ENCODE data around the gene RPS6KC1. TPM values are rescaled to one million over a fixed set of nuclear protein-coding genes. Genes with fewer than 3 reads are reported as not detected.
A peak's percentile ranks its signal among the peaks of the same experiment; 100 is the strongest.

RPS6KC1 gene, protein sequence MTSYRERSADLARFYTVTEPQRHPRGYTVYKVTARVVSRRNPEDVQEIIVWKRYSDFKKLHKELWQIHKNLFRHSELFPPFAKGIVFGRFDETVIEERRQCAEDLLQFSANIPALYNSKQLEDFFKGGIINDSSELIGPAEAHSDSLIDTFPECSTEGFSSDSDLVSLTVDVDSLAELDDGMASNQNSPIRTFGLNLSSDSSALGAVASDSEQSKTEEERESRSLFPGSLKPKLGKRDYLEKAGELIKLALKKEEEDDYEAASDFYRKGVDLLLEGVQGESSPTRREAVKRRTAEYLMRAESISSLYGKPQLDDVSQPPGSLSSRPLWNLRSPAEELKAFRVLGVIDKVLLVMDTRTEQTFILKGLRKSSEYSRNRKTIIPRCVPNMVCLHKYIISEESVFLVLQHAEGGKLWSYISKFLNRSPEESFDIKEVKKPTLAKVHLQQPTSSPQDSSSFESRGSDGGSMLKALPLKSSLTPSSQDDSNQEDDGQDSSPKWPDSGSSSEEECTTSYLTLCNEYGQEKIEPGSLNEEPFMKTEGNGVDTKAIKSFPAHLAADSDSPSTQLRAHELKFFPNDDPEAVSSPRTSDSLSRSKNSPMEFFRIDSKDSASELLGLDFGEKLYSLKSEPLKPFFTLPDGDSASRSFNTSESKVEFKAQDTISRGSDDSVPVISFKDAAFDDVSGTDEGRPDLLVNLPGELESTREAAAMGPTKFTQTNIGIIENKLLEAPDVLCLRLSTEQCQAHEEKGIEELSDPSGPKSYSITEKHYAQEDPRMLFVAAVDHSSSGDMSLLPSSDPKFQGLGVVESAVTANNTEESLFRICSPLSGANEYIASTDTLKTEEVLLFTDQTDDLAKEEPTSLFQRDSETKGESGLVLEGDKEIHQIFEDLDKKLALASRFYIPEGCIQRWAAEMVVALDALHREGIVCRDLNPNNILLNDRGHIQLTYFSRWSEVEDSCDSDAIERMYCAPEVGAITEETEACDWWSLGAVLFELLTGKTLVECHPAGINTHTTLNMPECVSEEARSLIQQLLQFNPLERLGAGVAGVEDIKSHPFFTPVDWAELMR
- total RNA-seq (10 to 100 TPM; 15.8 to 18.8 TPM), polyA plus RNA-seq (ENCODE audit: insufficient read length in 6 of 6) (10 to 100 TPM; 22.1 to 25.2 (median 23.8) TPM)
- long read RNA-seq, donor 1, partial matches to known transcripts: 5 of 5 reads
- long read RNA-seq, donor 1, other reads (novel, unspliced or antisense): 0 of 5 reads
- long read RNA-seq, donor 2: 0 reads
- long read RNA-seq, donor 3, full-length matches to known transcripts: 2 of 2 reads
- long read RNA-seq, donor 3, partial matches to known transcripts: 0 of 2 reads
- long read RNA-seq, donor 3, other reads (novel, unspliced or antisense): 0 of 2 reads
- long read RNA-seq, donor 4, partial matches to known transcripts: 3 of 3 reads
- long read RNA-seq, donor 4, other reads (novel, unspliced or antisense): 0 of 3 reads
- long read RNA-seq, donor 5, full-length matches to known transcripts: 2 of 2 reads
- long read RNA-seq, donor 5, partial matches to known transcripts: 0 of 2 reads
- long read RNA-seq, donor 5, other reads (novel, unspliced or antisense): 0 of 2 reads
- long read RNA-seq, donor 6, full-length matches to known transcripts: 4 of 4 reads
- long read RNA-seq, donor 6, partial matches to known transcripts: 0 of 4 reads
- long read RNA-seq, donor 6, other reads (novel, unspliced or antisense): 0 of 4 reads
- long read RNA-seq, donor 7, full-length matches to known transcripts: 1 of 1 reads
- long read RNA-seq, donor 7, partial matches to known transcripts: 0 of 1 reads
- long read RNA-seq, donor 7, other reads (novel, unspliced or antisense): 0 of 1 reads
- long read RNA-seq, donor 8: 0 reads
- long read RNA-seq, donor 9: 0 reads
- long read RNA-seq, donor 10, partial matches to known transcripts: 2 of 2 reads
- long read RNA-seq, donor 10, other reads (novel, unspliced or antisense): 0 of 2 reads
- long read RNA-seq, donor 11, full-length matches to known transcripts: 1 of 12 reads
- long read RNA-seq, donor 11, partial matches to known transcripts: 11 of 12 reads
- long read RNA-seq, donor 11, other reads (novel, unspliced or antisense): 0 of 12 reads
- long read RNA-seq, donor 12, full-length matches to known transcripts: 2 of 2 reads
- long read RNA-seq, donor 12, partial matches to known transcripts: 0 of 2 reads
- long read RNA-seq, donor 12, other reads (novel, unspliced or antisense): 0 of 2 reads

DNA sequence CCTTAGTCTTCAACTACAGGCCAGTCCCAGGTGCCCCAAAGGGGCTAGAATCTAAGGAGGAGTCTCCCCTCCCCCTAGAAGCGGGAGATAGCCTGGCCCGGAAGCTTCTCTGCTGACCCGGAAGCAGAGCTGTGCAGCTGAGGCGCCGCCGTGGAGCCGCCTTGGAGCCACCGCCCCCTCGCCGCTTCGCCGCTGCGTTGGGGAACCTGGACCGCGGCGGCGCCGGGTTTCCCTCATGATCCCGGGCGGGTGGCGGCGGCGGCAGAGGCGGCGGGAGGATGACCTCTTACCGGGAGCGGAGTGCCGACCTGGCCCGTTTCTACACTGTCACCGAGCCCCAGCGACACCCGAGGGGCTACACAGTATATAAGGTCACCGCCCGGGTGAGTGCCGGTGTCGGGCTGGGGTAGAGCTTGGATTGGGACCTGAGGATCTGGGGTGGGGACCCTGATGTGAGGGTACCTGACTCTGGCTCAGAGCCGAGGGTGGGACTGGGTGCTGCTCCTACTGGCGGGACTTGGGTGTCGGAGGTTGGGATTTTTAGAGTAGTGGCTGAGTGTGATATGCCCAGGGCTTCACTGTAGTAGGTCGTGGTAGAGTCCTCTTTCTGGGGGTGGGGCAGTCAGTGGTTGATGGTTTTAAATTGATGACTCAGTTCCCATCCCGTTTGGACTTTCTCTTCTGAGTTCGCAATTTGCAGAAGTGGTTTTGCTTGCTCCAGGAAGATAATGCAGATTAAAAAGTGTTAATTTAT, at the start of gene RPS6KC1:
RPS6KC1 (plus strand) TSS at position 115 of the 754 bp plus-strand sequence; CDS start at position 279, 164 bp downstream.
- Histone ChIP-seq H3K36me3 (no peaks in the 10 kb centered on the region), H3K4me1 (peaks cover 0 to 33% of the 10 kb centered on the region in 2 donors), H3K27ac (peak within 1 kb of the TSS; percentile 72 to 89), H3K27me3 (peaks cover 0 to 4% of the 10 kb centered on the region in 2 donors), H3K9me3 (no peaks in the 10 kb centered on the region), H3K4me3 (peak within 1 kb of the TSS; percentile 83 to 84)
- TF ChIP-seq, protein P1, sequence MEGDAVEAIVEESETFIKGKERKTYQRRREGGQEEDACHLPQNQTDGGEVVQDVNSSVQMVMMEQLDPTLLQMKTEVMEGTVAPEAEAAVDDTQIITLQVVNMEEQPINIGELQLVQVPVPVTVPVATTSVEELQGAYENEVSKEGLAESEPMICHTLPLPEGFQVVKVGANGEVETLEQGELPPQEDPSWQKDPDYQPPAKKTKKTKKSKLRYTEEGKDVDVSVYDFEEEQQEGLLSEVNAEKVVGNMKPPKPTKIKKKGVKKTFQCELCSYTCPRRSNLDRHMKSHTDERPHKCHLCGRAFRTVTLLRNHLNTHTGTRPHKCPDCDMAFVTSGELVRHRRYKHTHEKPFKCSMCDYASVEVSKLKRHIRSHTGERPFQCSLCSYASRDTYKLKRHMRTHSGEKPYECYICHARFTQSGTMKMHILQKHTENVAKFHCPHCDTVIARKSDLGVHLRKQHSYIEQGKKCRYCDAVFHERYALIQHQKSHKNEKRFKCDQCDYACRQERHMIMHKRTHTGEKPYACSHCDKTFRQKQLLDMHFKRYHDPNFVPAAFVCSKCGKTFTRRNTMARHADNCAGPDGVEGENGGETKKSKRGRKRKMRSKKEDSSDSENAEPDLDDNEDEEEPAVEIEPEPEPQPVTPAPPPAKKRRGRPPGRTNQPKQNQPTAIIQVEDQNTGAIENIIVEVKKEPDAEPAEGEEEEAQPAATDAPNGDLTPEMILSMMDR (IDR thresholded peaks at IDR 0.05): no peak
- DNase-seq: peak; percentile 68 to 98 (median 86)
- intact Hi-C loops (cut with DNase I): no loop called here
- peak; percentile 99 for ATAC-seq

DNA sequence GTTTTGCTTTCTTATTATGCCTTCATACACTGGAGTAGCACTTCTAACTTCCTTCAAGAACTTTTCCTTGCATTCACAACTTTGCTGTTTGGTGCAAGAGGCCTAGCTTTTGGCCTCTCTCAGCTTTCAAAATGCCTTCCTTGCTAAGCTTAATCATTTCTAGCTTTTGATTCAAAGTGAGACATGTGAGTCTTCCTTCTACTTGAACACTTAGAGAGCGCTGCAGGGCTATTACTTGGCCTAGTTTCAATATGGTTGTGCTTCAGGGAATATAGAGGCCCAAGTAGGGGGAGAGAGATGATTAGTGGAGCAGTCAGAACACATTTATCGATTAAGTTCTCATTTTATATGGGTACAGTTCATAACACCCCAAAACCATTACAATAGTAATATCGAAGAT, 47.8 kb upstream of the RPS6KC1 start:
- intact Hi-C loops (cut with DNase I): no loop called here

DNA sequence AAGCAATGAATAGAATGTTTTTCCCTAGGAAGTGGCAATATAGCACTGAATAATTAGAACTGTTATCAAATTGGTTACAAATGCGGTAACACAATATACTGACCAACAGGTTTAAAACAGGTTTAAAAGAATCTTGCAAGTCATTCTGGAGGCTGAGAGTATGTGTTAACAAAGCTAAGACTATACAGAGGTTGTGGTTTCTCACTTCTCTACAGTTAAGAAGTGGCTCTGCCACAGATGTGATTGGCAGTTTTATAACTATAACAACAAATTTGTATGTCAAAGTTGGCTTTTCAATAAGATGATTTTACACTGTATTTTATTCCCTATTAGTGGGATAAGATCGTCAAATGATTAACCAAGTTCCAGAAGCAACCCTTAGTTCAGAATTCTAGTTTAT, 42.5 kb upstream of the RPS6KC1 start:
- intact Hi-C loops (cut with DNase I): no loop called here
- Histone ChIP-seq H3K36me3 (peaks cover 0 to 73% of the 10 kb centered on the region in 2 donors), H3K9me3 (no peaks in the 10 kb centered on the region), H3K4me1 (peaks cover 0 to 9% of the 10 kb centered on the region in 2 donors), H3K27ac (no peak overlapping the region), H3K4me3 (no peak overlapping the region), H3K27me3 (no peaks in the 10 kb centered on the region)
- ATAC-seq (no peak), DNase-seq (no peak)
- TF ChIP-seq, protein P1 (IDR thresholded peaks at IDR 0.05): no peak

More for the DNA sequence above, 47.8 kb upstream of the RPS6KC1 start:
- H3K4me1 ChIP-seq: no peaks in the 10 kb centered on the region
- no peak overlapping the region for H3K27ac ChIP-seq
- no peaks in the 10 kb centered on the region for H3K9me3 ChIP-seq
- no peak overlapping the region for H3K4me3 ChIP-seq
- peaks cover 0 to 79% of the 10 kb centered on the region in 2 donors for H3K36me3 ChIP-seq
- DNase-seq (no peak), ATAC-seq (no peak)
- H3K27me3 ChIP-seq: no peaks in the 10 kb centered on the region
- TF ChIP-seq, protein P1 (IDR thresholded peaks at IDR 0.05): no peak

Data from left lung (tissue), 14 donors.